ENCODE results near the gene EAPP. TPM values are rescaled to one million over a fixed set of nuclear protein-coding genes. Genes with fewer than 3 reads are reported as not detected.
A peak's percentile ranks its signal among the peaks of the same experiment; 100 is the strongest.

The EAPP gene
- total RNA-seq, 1 experiment from 2014 or later, result 32.2 TPM

DNA sequence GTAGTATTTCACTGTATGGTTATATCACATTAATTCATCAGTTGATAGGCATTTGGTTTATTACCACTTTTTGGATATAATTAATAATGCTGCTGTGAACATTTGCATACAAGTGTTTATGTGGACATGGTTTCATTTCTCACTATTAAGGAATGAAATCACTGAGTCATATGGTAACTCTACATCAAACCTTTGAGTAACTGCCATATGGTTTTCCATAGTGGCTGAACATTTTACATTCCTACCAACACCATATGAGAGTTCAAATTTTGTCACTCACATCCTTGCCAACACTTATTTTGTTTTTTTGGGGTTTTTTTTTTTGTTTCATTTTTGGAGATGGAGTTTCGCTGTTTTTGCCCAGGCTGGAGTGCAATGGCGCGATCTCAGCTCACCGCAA lies 30.2 kb upstream of the EAPP start:
- no peak overlapping the region for H2AFZ ChIP-seq (ENCODE audit: low read depth, low read length, poor library complexity, severe bottlenecking)
- H3K4me2 ChIP-seq (ENCODE audit: low read length), result no peak overlapping the region
- ChIA-PET CTCF (no interaction called here), RAD21 (ENCODE audit: low non-redundant PET in 1 of 2, low total read pairs in 2 of 2, uncharacterized antibody in 2 of 2, unreplicated experiment in 2 of 2) (no interaction called here), POLR2A (no interaction called here)
- no peak overlapping the region for H3K9ac ChIP-seq (ENCODE audit: low read length)
- H3K36me3 ChIP-seq (ENCODE audit: control insufficient read depth in 1 of 2, insufficient read depth in 2 of 2, low read length in 2 of 2), result peaks cover 12 to 17% of the 10 kb centered on the region in 2 experiments
- BruUV-seq (replicated peaks), result TSS peak; percentile 26
- intact Hi-C loops (cut with micrococcal nuclease), result loop anchor here (5.0 kb wide), 1 partner anchor 38 kb away; no protein-coding TSS in a partner anchor
- H3K9me3 ChIP-seq (ENCODE audit: control insufficient read depth in 1 of 2, insufficient read depth in 1 of 2, low read depth in 1 of 2, low read length in 2 of 2), result no peaks in the 10 kb centered on the region
- no peaks in the 10 kb centered on the region for H3K27me3 ChIP-seq (ENCODE audit: insufficient read depth, low read length)
- H3K79me2 ChIP-seq (ENCODE audit: insufficient read depth, low read length), result no peaks in the 10 kb centered on the region
- no peaks in the 10 kb centered on the region for H3K9me2 ChIP-seq (ENCODE audit: insufficient read depth)
- no peak for ATAC-seq
- no peak overlapping the region for H3K27ac ChIP-seq (ENCODE audit: low read depth, low read length)
- H3K4me3 ChIP-seq (replicated peaks in 1 of 2; ENCODE audit: low read depth in 1 of 2, low read length in 2 of 2), result no peak overlapping the region
- DNase-seq (ENCODE audit: low read depth, low spot score), result no peak
- TF ChIP-seq SRF (IDR thresholded peaks at IDR 0.05; ENCODE audit: low read depth) (no peak), SP1 (IDR thresholded peaks at IDR 0.05; ENCODE audit: low read depth) (no peak), ZNF274 (IDR thresholded peaks at IDR 0.05; ENCODE audit: low read depth, low read length) (no peak), SIN3A (IDR thresholded peaks at IDR 0.05; ENCODE audit: low read depth) (no peak), RAD21 (IDR thresholded peaks at IDR 0.05; ENCODE audit: low read depth) (no peak), POLR2A (IDR thresholded peaks at IDR 0.05; ENCODE audit: borderline replicate concordance, extremely low read depth, insufficient read depth, insufficient read length) (no peak), MAX (IDR thresholded peaks at IDR 0.05) (no peak), EGR1 (IDR thresholded peaks at IDR 0.05; ENCODE audit: low read depth) (no peak), CEBPB (IDR thresholded peaks at IDR 0.05; ENCODE audit: low read depth) (no peak)
- no peaks in the 10 kb centered on the region for H3K4me1 ChIP-seq (ENCODE audit: control insufficient read depth in 1 of 2, insufficient read depth in 2 of 2, low read length in 2 of 2)
- no peaks in the 10 kb centered on the region for H4K20me1 ChIP-seq (ENCODE audit: insufficient read depth)

DNA sequence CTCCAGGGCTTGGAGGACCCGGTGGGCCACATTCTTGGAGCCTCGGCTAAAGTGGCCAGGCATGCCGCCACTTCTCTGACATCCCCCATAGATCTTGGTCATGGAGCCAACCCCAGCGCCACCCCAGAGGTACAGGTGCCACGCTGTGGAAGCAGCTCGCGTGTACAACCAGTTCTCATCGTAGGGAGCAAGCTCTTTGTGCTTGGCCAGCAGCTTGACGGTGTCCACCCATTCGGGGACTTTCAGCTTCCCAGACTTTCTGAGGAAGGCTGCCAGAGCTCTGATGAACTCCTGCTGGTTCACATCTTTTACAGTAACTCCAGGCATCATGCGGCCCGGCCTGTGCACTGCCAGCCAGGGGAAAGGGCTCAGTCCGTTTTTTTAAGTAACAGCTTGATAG lies 29.3 kb upstream of the EAPP start:
- ChIA-PET POLR2A (no interaction called here), RAD21 (ENCODE audit: low non-redundant PET in 1 of 2, low total read pairs in 2 of 2, uncharacterized antibody in 2 of 2, unreplicated experiment in 2 of 2) (no interaction called here), CTCF (no interaction called here)
- no peaks in the 10 kb centered on the region for H3K27me3 ChIP-seq (ENCODE audit: insufficient read depth, low read length)
- peaks cover 12 to 17% of the 10 kb centered on the region in 2 experiments for H3K36me3 ChIP-seq (ENCODE audit: control insufficient read depth in 1 of 2, insufficient read depth in 2 of 2, low read length in 2 of 2)
- DNase-seq (ENCODE audit: low read depth, low spot score), result no peak
- no peaks in the 10 kb centered on the region for H3K9me2 ChIP-seq (ENCODE audit: insufficient read depth)
- H2AFZ ChIP-seq (ENCODE audit: low read depth, low read length, poor library complexity, severe bottlenecking), result no peak overlapping the region
- BruUV-seq (replicated peaks), result no TSS peak
- H3K79me2 ChIP-seq (ENCODE audit: insufficient read depth, low read length), result no peaks in the 10 kb centered on the region
- H3K27ac ChIP-seq (ENCODE audit: low read depth, low read length), result no peak overlapping the region
- no peak overlapping the region for H3K4me3 ChIP-seq (replicated peaks in 1 of 2; ENCODE audit: low read depth in 1 of 2, low read length in 2 of 2)
- intact Hi-C loops (cut with micrococcal nuclease), result no loop called here
- H3K4me1 ChIP-seq (ENCODE audit: control insufficient read depth in 1 of 2, insufficient read depth in 2 of 2, low read length in 2 of 2), result no peaks in the 10 kb centered on the region
- H3K9me3 ChIP-seq (ENCODE audit: control insufficient read depth in 1 of 2, insufficient read depth in 1 of 2, low read depth in 1 of 2, low read length in 2 of 2), result no peaks in the 10 kb centered on the region
- no peak for TF ChIP-seq CBX3 (IDR thresholded peaks at IDR 0.05; ENCODE audit: low read depth)
- no peak for TF ChIP-seq EZH2phosphoT487 (IDR thresholded peaks at IDR 0.05; ENCODE audit: borderline replicate concordance)
- TF ChIP-seq, protein P1, sequence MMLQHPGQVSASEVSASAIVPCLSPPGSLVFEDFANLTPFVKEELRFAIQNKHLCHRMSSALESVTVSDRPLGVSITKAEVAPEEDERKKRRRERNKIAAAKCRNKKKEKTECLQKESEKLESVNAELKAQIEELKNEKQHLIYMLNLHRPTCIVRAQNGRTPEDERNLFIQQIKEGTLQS (IDR thresholded peaks at IDR 0.05), result no peak
- TF ChIP-seq ZNF274 (IDR thresholded peaks at IDR 0.05; ENCODE audit: low read depth, low read length), result no peak
- no peak for TF ChIP-seq EGR1 (IDR thresholded peaks at IDR 0.05; ENCODE audit: low read depth)
- TF ChIP-seq ZFX (IDR thresholded peaks at IDR 0.05), result no peak
- TF ChIP-seq RAD21 (IDR thresholded peaks at IDR 0.05; ENCODE audit: low read depth), result no peak
- no peak for TF ChIP-seq SP1 (IDR thresholded peaks at IDR 0.05; ENCODE audit: low read depth)
- no peak for TF ChIP-seq JUND (IDR thresholded peaks at IDR 0.05)
- TF ChIP-seq FOSL1 (IDR thresholded peaks at IDR 0.05; ENCODE audit: low read depth), result no peak
- TF ChIP-seq EZH2 (IDR thresholded peaks at IDR 0.05), result no peak
- no peak for TF ChIP-seq ZBTB33 (IDR thresholded peaks at IDR 0.05; ENCODE audit: extremely low read depth, insufficient replicate concordance, low read length)
- TF ChIP-seq ELF1 (IDR thresholded peaks at IDR 0.05; ENCODE audit: borderline replicate concordance, low read depth), result no peak
- no peak overlapping the region for H3K9ac ChIP-seq (ENCODE audit: low read length)
- no peak overlapping the region for H3K4me2 ChIP-seq (ENCODE audit: low read length)
- no peak for ATAC-seq
- no peaks in the 10 kb centered on the region for H4K20me1 ChIP-seq (ENCODE audit: insufficient read depth)
